CD4-positive, alpha-beta T cell treated with Interleukin-6 at 100 ng/mL for 8 hours (primary cell): ENCODE results near the gene CDCP1.
"Not testable (repeated sequence)": the region's sequence is repeated elsewhere in the genome, so short reads cannot be mapped to it uniquely, and the experiment has no call there.

ENCODE experiments used
- DNase-seq: peaks from one replicate; pipeline ENCODE4 v3.0.0-alpha.2; 2020; ENCODE audit warnings: mixed read lengths, low spot score

CDCP1 gene

GRCh38 chr3:45055411-45056143, 90.6 kb downstream of the CDCP1 start:
- DNase-seq: no peak

- no peak for DNase-seq
Measured at GRCh38 chr3:45055032-45055410, 91.2 kb downstream of the CDCP1 start.

DNA sequence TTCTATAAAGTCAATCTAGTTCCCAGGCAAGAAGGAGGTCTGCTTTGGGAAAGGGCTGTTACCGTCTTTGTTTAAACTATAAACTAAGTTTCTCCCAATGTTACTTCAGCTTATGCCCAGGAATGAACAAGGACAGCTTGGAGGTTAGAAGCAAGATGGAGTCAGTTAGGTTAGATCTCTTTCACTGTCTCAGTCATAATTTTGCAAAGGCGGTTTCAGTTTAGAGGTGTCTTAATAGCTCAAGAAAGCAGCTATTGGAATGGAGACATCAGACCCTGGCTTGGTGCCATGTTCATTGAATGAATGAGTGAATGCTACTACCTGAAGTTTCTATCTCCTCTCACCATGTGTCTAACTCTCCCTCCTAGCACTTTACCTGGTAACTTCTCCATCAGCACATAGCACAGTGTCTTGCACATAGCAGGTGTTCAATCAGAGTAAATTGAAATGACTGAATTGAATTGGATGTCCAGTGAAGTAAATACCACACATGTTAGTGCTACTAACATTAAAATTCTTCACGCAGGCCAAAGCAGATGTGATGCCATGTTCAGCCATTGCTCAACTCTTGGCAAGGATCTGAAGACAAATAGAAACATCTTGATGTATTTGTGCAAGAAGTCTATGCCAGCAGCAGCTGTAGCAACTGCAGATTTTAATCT, 91.9 kb downstream of the CDCP1 start:
- no peak for DNase-seq

DNA sequence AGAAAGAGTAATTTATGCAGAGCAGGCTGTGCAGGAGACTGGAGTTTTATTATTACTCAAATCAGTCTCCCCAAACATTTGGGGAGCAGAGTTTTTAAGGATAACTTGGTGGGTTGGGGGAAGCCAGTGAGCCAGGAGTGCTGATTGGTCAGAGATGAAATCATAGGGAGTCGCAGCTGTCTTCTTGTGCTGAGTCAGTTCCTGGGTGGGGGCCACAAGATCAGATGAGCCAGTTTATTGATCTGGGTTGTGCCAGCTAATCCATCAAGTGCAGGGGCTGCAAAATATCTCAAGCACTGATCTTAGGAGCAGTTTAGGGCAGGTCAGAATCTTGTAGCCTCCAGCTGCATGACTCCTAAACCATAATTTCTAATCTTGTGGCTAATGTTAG, 92.4 kb downstream of the CDCP1 start:
- DNase-seq: not testable (repeated sequence)

- DNase-seq: no peak
Measured at GRCh38 chr3:45051685-45052084, 94.5 kb downstream of the CDCP1 start.

GRCh38 chr3:45049807-45050206, 96.4 kb downstream of the CDCP1 start:
- no peak for DNase-seq

- DNase-seq: no peak
Measured at GRCh38 chr3:45048244-45048643, 97.9 kb downstream of the CDCP1 start.

DNA sequence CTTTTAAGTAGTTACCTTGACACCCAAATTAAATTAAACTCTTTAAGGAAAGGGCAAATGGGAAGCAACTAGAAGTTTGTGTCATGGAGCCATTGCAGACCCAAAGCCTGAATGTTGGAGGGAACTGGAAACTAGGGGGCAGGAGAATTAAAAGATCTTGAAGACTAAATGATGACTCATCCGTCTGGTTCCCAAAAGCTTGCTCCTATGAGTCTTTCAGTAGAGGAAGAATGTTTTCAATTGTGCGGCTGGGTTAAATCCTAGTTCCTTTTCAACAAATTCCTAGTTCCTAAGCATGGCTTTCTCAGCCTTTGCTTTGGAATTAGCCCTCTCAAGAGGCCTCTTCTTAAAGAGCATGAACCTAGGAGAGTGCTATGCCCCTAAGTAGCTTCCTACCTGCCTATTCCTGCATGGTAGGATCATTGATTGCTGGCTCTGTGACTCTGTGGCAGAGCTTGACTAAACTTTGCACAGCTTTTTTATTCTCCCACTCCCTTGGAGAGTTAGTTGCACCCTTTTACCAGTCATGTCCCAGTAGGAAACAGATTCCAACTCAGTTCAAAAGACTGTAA, 102.4 kb downstream of the CDCP1 start:
- DNase-seq: no peak

- DNase-seq: no peak
Measured at GRCh38 chr3:45042162-45042561, 104.0 kb downstream of the CDCP1 start.

- no peak for DNase-seq
Measured at GRCh38 chr3:45041666-45042065, 104.5 kb downstream of the CDCP1 start.

DNA sequence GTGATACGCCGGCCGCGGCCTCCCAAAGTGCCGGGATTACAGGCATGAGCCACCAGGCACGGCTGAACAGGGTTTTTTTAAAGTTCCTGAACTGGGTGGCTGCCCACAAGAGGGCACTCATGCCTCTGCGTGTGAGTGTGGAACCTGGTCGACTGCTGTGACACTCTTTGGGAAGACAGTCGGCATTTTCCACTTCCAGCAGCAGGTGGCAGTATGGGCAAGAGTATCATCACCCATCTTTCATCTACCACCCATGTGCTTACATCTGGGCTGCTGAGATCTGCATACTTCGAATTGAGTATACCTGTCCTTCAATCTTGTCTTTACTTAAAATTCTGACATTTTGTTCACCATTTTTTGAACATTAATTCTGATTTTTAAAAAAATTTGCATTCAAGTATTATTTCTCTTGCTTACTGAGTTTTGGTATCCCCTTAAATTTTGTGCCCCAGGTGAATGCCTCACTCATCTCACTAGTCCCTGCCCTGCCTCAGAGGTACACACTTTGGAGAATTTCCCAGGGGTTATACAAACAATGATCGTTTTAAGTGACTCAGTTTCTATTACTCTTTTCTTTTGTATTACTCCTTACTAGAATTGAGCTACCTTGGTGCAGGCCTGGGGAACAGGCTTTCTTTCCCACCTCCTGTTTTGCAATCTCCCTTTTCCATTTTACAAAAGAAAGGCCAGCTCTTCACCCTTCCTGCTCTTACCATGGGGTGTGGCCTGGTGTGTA, 108.3 kb downstream of the CDCP1 start:
- DNase-seq: peak; percentile 93

- no peak for DNase-seq
Measured at GRCh38 chr3:45035441-45036301, 110.5 kb downstream of the CDCP1 start.

- peak; percentile 23 for DNase-seq
Measured at GRCh38 chr3:45034612-45035252, 111.4 kb downstream of the CDCP1 start.

DNA sequence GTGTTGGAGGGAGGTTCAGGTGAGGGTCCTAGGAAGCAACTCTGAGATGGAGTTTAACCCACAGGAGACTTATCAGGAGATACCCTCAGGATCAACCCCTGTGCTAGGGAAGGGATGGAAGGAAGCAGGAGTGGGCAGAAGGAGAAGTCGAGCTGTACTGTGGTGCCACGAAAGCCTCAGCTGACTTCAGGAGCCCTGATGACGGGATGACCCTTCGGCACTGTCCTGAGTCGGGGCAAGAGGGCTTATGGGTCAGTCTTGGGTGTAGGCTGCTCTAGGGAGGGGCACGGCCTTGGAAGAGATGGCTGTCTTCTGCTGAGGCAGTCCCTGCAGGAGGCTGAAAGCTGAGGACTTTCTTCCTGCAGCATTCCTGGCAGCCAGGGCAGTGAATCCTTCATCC, 112.4 kb downstream of the CDCP1 start:
- DNase-seq: no peak
